Trophoblast cell (in vitro differentiated cells and primary cell): Measurements from ENCODE around the gene CSKMT.

Source experiments
- DNase-seq, 2 donors: peaks; one replicate each; pipeline ENCODE4 v3.0.0-alpha.2; 2016
- H2AFZ ChIP-seq: 2 replicates; pipeline ENCODE4 v1.6.1; 2013; ENCODE audit warnings: low read length, moderate library complexity, mild to moderate bottlenecking; ENCODE audit not compliant: insufficient read depth, poor library complexity
- H2AK5ac ChIP-seq: 2 replicates; pipeline ENCODE4 v1.6.1; 2013; ENCODE audit warnings: mild to moderate bottlenecking, low read length
- H2BK120ac ChIP-seq: 2 replicates; pipeline ENCODE4 v1.6.1; 2013; ENCODE audit warnings: low read length, mild to moderate bottlenecking, moderate library complexity; ENCODE audit not compliant: insufficient read depth, poor library complexity
- H2BK12ac ChIP-seq: 2 replicates; pipeline ENCODE4 v1.6.1; 2013; ENCODE audit warnings: mild to moderate bottlenecking, low read length, moderate library complexity
- H2BK5ac ChIP-seq: 2 replicates; pipeline ENCODE4 v1.6.1; 2013; ENCODE audit warnings: low read length, low read depth, moderate library complexity, mild to moderate bottlenecking; ENCODE audit not compliant: poor library complexity
- H3K14ac ChIP-seq: 2 replicates; pipeline ENCODE4 v1.6.1; 2013; ENCODE audit warnings: mild to moderate bottlenecking, low read length
- H3K18ac ChIP-seq: 2 replicates; pipeline ENCODE4 v1.6.1; 2013; ENCODE audit warnings: mild to moderate bottlenecking, low read length
- H3K23ac ChIP-seq: 2 replicates; pipeline ENCODE4 v1.6.1; 2013; ENCODE audit warnings: low read length
- H3K27ac ChIP-seq: 2 replicates; pipeline ENCODE4 v1.5.1; 2013; ENCODE audit warnings: low read depth, mild to moderate bottlenecking, inconsistent platforms, low read length, moderate library complexity
- H3K27me3 ChIP-seq: 2 replicates; pipeline ENCODE4 v1.6.1; 2013; ENCODE audit warnings: inconsistent platforms, mild to moderate bottlenecking, low read length, moderate library complexity; ENCODE audit not compliant: insufficient read depth
- H3K36me3 ChIP-seq, 2 experiments: 1 replicate in 1 of 2; 2 replicates in 1 of 2; pipeline ENCODE4 v1.6.1; 2013; ENCODE audit warnings: low read length in 2 of 2, mild to moderate bottlenecking in 2 of 2, moderate library complexity in 1 of 2; ENCODE audit not compliant: insufficient read depth in 2 of 2, control insufficient read depth in 1 of 2
- H3K4ac ChIP-seq: 2 replicates; pipeline ENCODE4 v1.6.1; 2013; ENCODE audit warnings: low read depth, mild to moderate bottlenecking, low read length, moderate library complexity
- H3K4me1 ChIP-seq, 2 experiments: 1 replicate in 1 of 2; 2 replicates in 1 of 2; pipeline ENCODE4 v1.6.1; 2013; ENCODE audit warnings: low read length in 2 of 2, mild to moderate bottlenecking in 2 of 2, moderate library complexity in 1 of 2; ENCODE audit not compliant: insufficient read depth in 2 of 2, control insufficient read depth in 1 of 2
- H3K4me2 ChIP-seq: 2 replicates; pipeline ENCODE4 v1.6.1; 2013; ENCODE audit warnings: inconsistent platforms, mild to moderate bottlenecking, low read length, moderate library complexity
- H3K4me3 ChIP-seq: 2 replicates; pipeline ENCODE4 v1.5.1; 2013; ENCODE audit warnings: mild to moderate bottlenecking, low read depth, low read length, inconsistent platforms
- H3K79me1 ChIP-seq: one replicate; pipeline ENCODE4 v1.6.1; 2013; ENCODE audit warnings: low read length
- H3K79me2 ChIP-seq: 2 replicates; pipeline ENCODE4 v1.6.1; 2013; ENCODE audit warnings: low read length, mild to moderate bottlenecking; ENCODE audit not compliant: control insufficient read depth, insufficient read depth, poor library complexity
- H3K9ac ChIP-seq: 2 replicates; pipeline ENCODE4 v1.6.1; 2013; ENCODE audit warnings: mild to moderate bottlenecking, low read length
- H3K9me3 ChIP-seq: 2 replicates; pipeline ENCODE4 v1.6.1; 2013; ENCODE audit warnings: low read depth, mild to moderate bottlenecking, control low read depth, inconsistent platforms, low read length; ENCODE audit not compliant: insufficient read depth
- H4K12ac ChIP-seq: 2 replicates; pipeline ENCODE4 v1.6.1; 2013; ENCODE audit warnings: low read depth, mild to moderate bottlenecking, low read length, moderate library complexity
- H4K8ac ChIP-seq: 2 replicates; pipeline ENCODE4 v1.6.1; 2013; ENCODE audit warnings: low read depth, mild to moderate bottlenecking, low read length, moderate library complexity
- H4K91ac ChIP-seq: one replicate; pipeline ENCODE4 v1.6.1; 2013; ENCODE audit warnings: low read depth, mild to moderate bottlenecking, low read length, moderate library complexity
- WGBS: extraction: QIAGEN DNeasy Blood & Tissue Kit; methylation state at CpG from one replicate; pipeline ENCODE4 v1.1.7; 2013; ENCODE audit warnings: missing lambda C conversion rate; ENCODE audit not compliant: insufficient read length, insufficient coverage; ENCODE audit errors: extremely low coverage; 5-methylcytosine and 5-hydroxymethylcytosine counted together

The CSKMT gene

DNA sequence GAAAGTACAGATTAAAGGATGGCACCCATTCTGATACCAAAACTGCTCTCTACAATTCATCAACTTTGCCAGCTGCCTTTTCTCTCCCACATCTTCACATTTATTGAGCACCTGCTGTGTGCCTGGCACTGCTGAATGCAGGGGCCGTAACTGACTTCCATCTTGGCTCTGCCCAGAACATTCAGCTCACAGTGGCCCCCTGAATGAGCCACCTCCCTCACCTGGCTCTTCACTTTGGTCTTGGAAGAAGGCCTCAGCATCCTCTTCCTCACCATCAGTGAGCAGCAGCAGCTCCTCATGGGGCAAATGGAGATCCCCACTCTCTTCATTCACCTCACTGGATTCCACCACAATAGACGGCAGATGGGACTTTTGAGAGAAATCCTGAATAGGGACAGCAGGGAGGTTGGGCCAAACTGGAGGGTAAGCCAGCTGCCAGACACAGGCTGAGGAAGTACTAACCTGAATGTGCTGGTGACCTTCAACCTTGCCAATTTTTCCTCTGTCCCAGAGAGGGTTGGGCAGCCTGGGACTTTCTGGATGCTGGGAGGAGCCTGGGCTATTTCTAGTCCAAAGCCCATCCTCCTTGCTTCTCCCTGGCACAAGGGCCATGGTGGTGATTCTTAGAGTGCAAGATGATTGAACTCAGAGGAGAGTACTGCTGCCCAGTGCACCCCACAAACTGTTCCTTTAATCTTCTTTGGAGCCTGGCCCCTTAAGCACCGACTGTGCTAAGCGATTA, 4.5 kb downstream of the CSKMT start:
- H2BK12ac ChIP-seq, result no peak overlapping the region
- H2AFZ ChIP-seq, result no peak overlapping the region
- no peak overlapping the region for H3K18ac ChIP-seq
- H3K23ac ChIP-seq, result no peak overlapping the region
- no peaks in the 10 kb centered on the region for H3K27me3 ChIP-seq
- H2AK5ac ChIP-seq, result no peak overlapping the region
- H3K4ac ChIP-seq, result no peak overlapping the region
- H2BK5ac ChIP-seq, result no peak overlapping the region
- no peak overlapping the region for H2BK120ac ChIP-seq
- no peak overlapping the region for H3K27ac ChIP-seq
- no peak overlapping the region for H4K91ac ChIP-seq
- H3K4me3 ChIP-seq, result no peak overlapping the region
- no peak overlapping the region for H3K4me2 ChIP-seq
- peaks cover 24% of the 10 kb centered on the region for H3K79me2 ChIP-seq
- H4K8ac ChIP-seq, result no peak overlapping the region
- H3K9ac ChIP-seq, result no peak overlapping the region
- H3K9me3 ChIP-seq, result no peaks in the 10 kb centered on the region
- peaks cover 14 to 20% of the 10 kb centered on the region in 2 experiments for H3K36me3 ChIP-seq
- peaks cover 13 to 17% of the 10 kb centered on the region in 2 experiments for H3K4me1 ChIP-seq
- WGBS, result no CpG with 5 or more reads among the region's 4 CpGs
- H4K12ac ChIP-seq, result peak overlapping the region; percentile 8
- H3K79me1 ChIP-seq, result peaks cover 23% of the 10 kb centered on the region
- DNase-seq, result no peak
- H3K14ac ChIP-seq, result no peak overlapping the region

DNA sequence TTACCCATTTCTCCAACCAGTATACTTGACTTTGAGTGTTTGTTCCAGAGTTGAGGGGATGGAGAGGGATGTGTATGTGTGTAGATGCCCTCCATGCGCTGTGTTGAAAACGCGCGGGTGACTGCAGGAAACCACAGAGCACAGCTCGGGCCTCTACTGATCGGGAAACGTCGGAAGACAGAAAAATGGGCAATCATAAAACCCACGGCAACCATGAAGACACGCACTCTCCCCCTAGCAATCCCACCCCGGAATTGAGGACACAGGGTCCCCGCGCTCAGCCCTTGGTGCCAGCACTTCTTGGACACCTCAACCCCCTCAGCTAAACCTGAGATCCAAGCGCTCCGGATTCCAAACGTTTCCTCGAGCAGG, 6.1 kb downstream of the CSKMT start:
- Histone ChIP-seq H2BK120ac (peak overlapping the region; percentile 72), H3K36me3 (peaks cover 14 to 22% of the 10 kb centered on the region in 2 experiments), H3K9me3 (no peaks in the 10 kb centered on the region), H2BK12ac (no peak overlapping the region), H4K12ac (peak overlapping the region; percentile 75), H3K9ac (peak overlapping the region; percentile 86), H2AFZ (peak overlapping the region; percentile 94), H3K79me1 (peaks cover 12% of the 10 kb centered on the region), H4K8ac (peak overlapping the region; percentile 91), H3K27me3 (no peaks in the 10 kb centered on the region), H3K4me1 (peaks cover 8 to 14% of the 10 kb centered on the region in 2 experiments), H3K4ac (peak overlapping the region; percentile 36), H3K14ac (peak overlapping the region; percentile 89), H2BK5ac (peak overlapping the region; percentile 80), H3K79me2 (peaks cover 10% of the 10 kb centered on the region), H4K91ac (peak overlapping the region; percentile 78), H3K27ac (peak overlapping the region; percentile 91), H3K4me2 (peak overlapping the region; percentile 83), H3K23ac (no peak overlapping the region), H3K18ac (no peak overlapping the region), H2AK5ac (no peak overlapping the region), H3K4me3 (peak overlapping the region; percentile 83)
- peak in 1 of 2 donors; percentile 47 for DNase-seq
- no CpG with 5 or more reads among the region's 17 CpGs for WGBS

- Histone ChIP-seq H4K12ac (peak within 1 kb of the TSS; percentile 75), H3K9me3 (no peaks in the 10 kb centered on the region), H3K18ac (peak within 1 kb of the TSS; percentile 90), H2BK120ac (peak within 1 kb of the TSS; percentile 72), H3K4me1 (peaks cover 3 to 8% of the 10 kb centered on the region in 2 experiments), H4K8ac (peak within 1 kb of the TSS; percentile 91), H3K36me3 (peaks cover 13 to 22% of the 10 kb centered on the region in 2 experiments), H3K27ac (peak within 1 kb of the TSS; percentile 91), H3K4me3 (peak within 1 kb of the TSS; percentile 83), H3K79me1 (peaks cover 12% of the 10 kb centered on the region), H3K4ac (peak within 1 kb of the TSS; percentile 53), H2BK5ac (peak within 1 kb of the TSS; percentile 80), H3K27me3 (no peaks in the 10 kb centered on the region), H3K23ac (no peak within 1 kb of the TSS), H2BK12ac (no peak within 1 kb of the TSS), H4K91ac (peak within 1 kb of the TSS; percentile 78), H3K9ac (peak within 1 kb of the TSS; percentile 86), H3K4me2 (peak within 1 kb of the TSS; percentile 83), H3K79me2 (peaks cover 6% of the 10 kb centered on the region), H2AFZ (peak within 1 kb of the TSS; percentile 94), H2AK5ac (peak within 1 kb of the TSS; percentile 62), H3K14ac (peak within 1 kb of the TSS; percentile 89)
- peak; percentile 79 to 85 for DNase-seq
- WGBS, result no CpG with 5 or more reads among the region's 59 CpGs
These were observed 6.7 kb downstream of the CSKMT start, which contains the start of the genes LBHD1 and UQCC3 for GRCh38 chr11:62671608-62672389. Gene LBHD1, minus strand, starts transcription at chr11:62672267. Its CDS starts 2,236 bp downstream, at chr11:62670031. Gene UQCC3, plus strand, starts transcription at chr11:62671673. Its CDS starts 73 bp downstream, at chr11:62671746.

- Histone ChIP-seq H2BK120ac (no peak overlapping the region), H3K79me2 (peaks cover 6% of the 10 kb centered on the region), H2AFZ (no peak overlapping the region), H3K9me3 (peaks cover 2% of the 10 kb centered on the region), H3K4me2 (no peak overlapping the region), H3K36me3 (peaks cover 19 to 24% of the 10 kb centered on the region in 2 experiments), H2BK12ac (no peak overlapping the region), H4K8ac (no peak overlapping the region), H2AK5ac (no peak overlapping the region), H3K4ac (no peak overlapping the region), H3K27me3 (no peaks in the 10 kb centered on the region), H3K14ac (no peak overlapping the region), H3K79me1 (peaks cover 12% of the 10 kb centered on the region), H4K91ac (no peak overlapping the region), H3K4me3 (no peak overlapping the region), H2BK5ac (no peak overlapping the region), H3K18ac (no peak overlapping the region), H3K9ac (no peak overlapping the region), H3K27ac (no peak overlapping the region), H3K4me1 (peaks cover 6% of the 10 kb centered on the region in 2 experiments), H4K12ac (no peak overlapping the region), H3K23ac (no peak overlapping the region)
- DNase-seq, result no peak
- WGBS, result no CpG with 5 or more reads among the region's 2 CpGs
These were observed 8.0 kb downstream of the CSKMT start for GRCh38 chr11:62673196-62673525.
